Liver (tissue), 9 donors: ENCODE measurements around the gene BTG3. TPM values are rescaled to one million over a fixed set of nuclear protein-coding genes. Genes with fewer than 3 reads are reported as not detected.

ENCODE experiments used
- DNase-seq: peaks from one replicate; pipeline ENCODE4 v3.0.0-alpha.2; 2017; ENCODE audit warnings: low spot score
- H3K27ac ChIP-seq, 2 donors: one replicate each; pipeline ENCODE4 v1.7.0; 2013; ENCODE audit warnings: inconsistent platforms in 2 of 2, low read length in 2 of 2, control low read depth in 1 of 2, low read depth in 1 of 2, mild to moderate bottlenecking in 1 of 2
- H3K27me3 ChIP-seq, 4 donors: one replicate each; pipeline versions ENCODE4 v1.6.1 to v1.7.0; 2013; ENCODE audit warnings: low read length in 3 of 4, inconsistent platforms in 1 of 4, mild to moderate bottlenecking in 1 of 4, moderate library complexity in 1 of 4; ENCODE audit not compliant: control insufficient read depth in 4 of 4, insufficient read depth in 4 of 4
- H3K36me3 ChIP-seq, 4 donors: one replicate each; pipeline versions ENCODE4 v1.6.1 to v1.7.0; 2013; ENCODE audit warnings: low read length in 3 of 4, mild to moderate bottlenecking in 3 of 4, low read depth in 1 of 4, moderate library complexity in 1 of 4; ENCODE audit not compliant: control insufficient read depth in 4 of 4, insufficient read depth in 3 of 4
- H3K4me1 ChIP-seq, 4 donors: one replicate each; pipeline versions ENCODE4 v1.6.1 to v1.7.0; 2013; ENCODE audit warnings: low read length in 3 of 4, mild to moderate bottlenecking in 3 of 4, moderate library complexity in 1 of 4; ENCODE audit not compliant: control insufficient read depth in 4 of 4, insufficient read depth in 4 of 4
- H3K4me3 ChIP-seq, 3 donors: one replicate each; pipeline versions ENCODE4 v1.6.1 to v1.7.0; 2013; ENCODE audit warnings: low read length in 3 of 3, control low read depth in 1 of 3, low read depth in 1 of 3, mild to moderate bottlenecking in 1 of 3
- H3K9ac ChIP-seq, 2 donors: one replicate each; pipeline ENCODE4 v1.7.0; 2013; ENCODE audit warnings: low read length in 2 of 2, mild to moderate bottlenecking in 2 of 2, moderate library complexity in 2 of 2, control low read depth in 1 of 2, low read depth in 1 of 2
- H3K9me3 ChIP-seq, 4 donors: one replicate each; pipeline versions ENCODE4 v1.6.1 to v1.7.0; 2013; ENCODE audit warnings: low read length in 3 of 4; ENCODE audit not compliant: control insufficient read depth in 4 of 4
- ATF3 ChIP-seq: IDR thresholded peaks from 2 replicates; pipeline ENCODE4 v1.6.1; 2016; ENCODE audit warnings: antibody characterized with exemption
- CTCF ChIP-seq: fragments of 150-350 bp; IDR thresholded peaks from 2 replicates; pipeline ENCODE4 v1.5.1; 2017; ENCODE audit warnings: improper control_type of control experiment, low read depth, low read length; ENCODE audit not compliant: missing input control
- EGR1 ChIP-seq, 2 donors: IDR thresholded peaks; 2 replicates each; pipeline ENCODE4 v1.6.1; 2016 to 2018; ENCODE audit warnings: antibody characterized with exemption in 2 of 2, low read depth in 2 of 2
- FOXA1 ChIP-seq: IDR thresholded peaks from 2 replicates; pipeline ENCODE4 v1.6.1; 2016; ENCODE audit warnings: antibody characterized with exemption
- FOXA2 ChIP-seq: IDR thresholded peaks from 2 replicates; pipeline ENCODE4 v1.6.1; 2016; ENCODE audit warnings: antibody characterized with exemption
- GABPA ChIP-seq, 2 donors: IDR thresholded peaks in 1 of 2; conservative IDR thresholded peaks in 1 of 2; 2 replicates each; pipeline ENCODE4 v1.6.1; 2016; ENCODE audit warnings: antibody characterized with exemption in 2 of 2, mild to moderate bottlenecking in 1 of 2, moderate library complexity in 1 of 2
- HNF4A ChIP-seq, 2 donors: conservative IDR thresholded peaks; 2 replicates each; pipeline ENCODE4 v1.6.1; 2016; ENCODE audit warnings: antibody characterized with exemption in 2 of 2, mild to moderate bottlenecking in 2 of 2
- HNF4G ChIP-seq: IDR thresholded peaks from 2 replicates; pipeline ENCODE4 v1.6.1; 2016; ENCODE audit warnings: antibody characterized with exemption
- JUND ChIP-seq, 2 donors: IDR thresholded peaks; 2 replicates each; pipeline ENCODE4 v1.6.1; 2016; ENCODE audit warnings: antibody characterized with exemption in 2 of 2
- MAX ChIP-seq: IDR thresholded peaks from 2 replicates; pipeline ENCODE4 v1.6.1; 2016; ENCODE audit warnings: antibody characterized with exemption
- NR2F2 ChIP-seq: IDR thresholded peaks from 2 replicates; pipeline ENCODE4 v1.6.1; 2016; ENCODE audit warnings: antibody characterized with exemption
- RAD21 ChIP-seq, 2 donors: IDR thresholded peaks; 2 replicates each; pipeline ENCODE4 v1.6.1; 2016; ENCODE audit warnings: antibody characterized with exemption in 2 of 2, mild to moderate bottlenecking in 2 of 2
- REST ChIP-seq: IDR thresholded peaks from 2 replicates; pipeline ENCODE4 v1.6.1; 2016; ENCODE audit warnings: antibody characterized with exemption, mild to moderate bottlenecking
- RXRA ChIP-seq, 2 donors: IDR thresholded peaks; 2 replicates each; pipeline ENCODE4 v1.6.1; 2017 to 2018; ENCODE audit warnings: antibody characterized with exemption in 2 of 2, mild to moderate bottlenecking in 1 of 2
- SP1 ChIP-seq: IDR thresholded peaks from 2 replicates; pipeline ENCODE4 v1.6.1; 2018; ENCODE audit warnings: antibody characterized with exemption, mild to moderate bottlenecking
- TAF1 ChIP-seq: conservative IDR thresholded peaks from 2 replicates; pipeline ENCODE4 v1.6.1; 2016; ENCODE audit warnings: antibody characterized with exemption, mild to moderate bottlenecking
- YY1 ChIP-seq: IDR thresholded peaks from 2 replicates; pipeline ENCODE4 v1.6.1; 2016; ENCODE audit warnings: antibody characterized with exemption, mild to moderate bottlenecking
- ZBTB33 ChIP-seq: IDR thresholded peaks from 2 replicates; pipeline ENCODE4 v1.6.1; 2016; ENCODE audit warnings: antibody characterized with exemption
- WGBS: extraction: QIAGEN DNeasy Blood & Tissue Kit; methylation state at CpG from one replicate; pipeline ENCODE4 v1.1.7; 2013; 5-methylcytosine and 5-hydroxymethylcytosine counted together
- polyA plus RNA-seq, 2 donors: library from polyadenylated mRNA; stranded (reverse) in 1 of 2; unstranded in 1 of 2; fragments of 200-250 nt in 1 of 2; fragments of >200 nt in 1 of 2; fragmentation: Nextera tagmentation in 1 of 2; extraction: Ambion mirVana in 1 of 2; gene quantifications; one replicate each; pipeline versions ENCODE4 v1.2.1 to v1.2.3, GENCODE V29; 2013 to 2015
- total RNA-seq, 2 donors: library from RNA; depleted of rRNA; stranded (reverse); fragments of >200 nt; gene quantifications; one replicate each; pipeline ENCODE4 v1.2.3, GENCODE V29; 2014
- donor health status: healthy.
- donor health status: healthy.
- donor health status: healthy.
- donor health status: healthy.
- donor health status: healthy.

Gene BTG3
- total and polyA plus RNA-seq, 4 donors = 4.1 to 25.5 (median 5.5) TPM

- no peak for DNase-seq
- 80% methylated on average over 6 of the region's 6 CpGs for WGBS
- TF ChIP-seq GABPA (IDR thresholded peaks at IDR 0.05 in 1 of 2, conservative IDR thresholded peaks at IDR 0.05 in 1 of 2) (no peak), CTCF (no peak), MAX (no peak), REST (no peak), ZBTB33 (no peak), TAF1 (no peak), HNF4A (conservative IDR thresholded peaks at IDR 0.05) (no peak), HNF4G (no peak), RAD21 (IDR thresholded peaks at IDR 0.05) (no peak), ATF3 (no peak), RXRA (IDR thresholded peaks at IDR 0.05) (no peak), YY1 (no peak), FOXA1 (no peak), JUND (IDR thresholded peaks at IDR 0.05) (no peak), SP1 (no peak), FOXA2 (no peak), EGR1 (IDR thresholded peaks at IDR 0.05; ENCODE audit: low read depth in 2 of 2) (no peak), NR2F2 (no peak)
These were observed 46.2 kb upstream of the BTG3 start for GRCh38 chr21:17658931-17659330.

GRCh38 chr21:17651526-17651925, 38.8 kb upstream of the BTG3 start:
- H3K36me3 ChIP-seq = no peaks in the 10 kb centered on the region
- H3K27me3 ChIP-seq = no peaks in the 10 kb centered on the region
- peaks cover 0 to 6% (median 1%) of the 10 kb centered on the region in 4 donors for H3K4me1 ChIP-seq
- H3K9ac ChIP-seq = no peak overlapping the region
- H3K4me3 ChIP-seq = no peak overlapping the region
- 85% methylated on average over 3 of the region's 3 CpGs for WGBS
- H3K27ac ChIP-seq = no peak overlapping the region
- no peak for DNase-seq
- H3K9me3 ChIP-seq = peaks cover 0 to 3% (median 1%) of the 10 kb centered on the region in 4 donors
- TF ChIP-seq NR2F2 (no peak), FOXA2 (no peak), EGR1 (IDR thresholded peaks at IDR 0.05; ENCODE audit: low read depth in 2 of 2) (no peak), ATF3 (no peak), FOXA1 (no peak), MAX (no peak), RXRA (IDR thresholded peaks at IDR 0.05) (no peak), HNF4G (no peak), REST (no peak), GABPA (IDR thresholded peaks at IDR 0.05 in 1 of 2, conservative IDR thresholded peaks at IDR 0.05 in 1 of 2) (no peak)

More at GRCh38 chr21:17658931-17659330, 46.2 kb upstream of the BTG3 start:
- no peak overlapping the region for H3K9ac ChIP-seq
- H3K4me3 ChIP-seq = no peak overlapping the region
- peaks cover 0 to 2% (median 0%) of the 10 kb centered on the region in 4 donors for H3K9me3 ChIP-seq
- no peaks in the 10 kb centered on the region for H3K4me1 ChIP-seq
- H3K27me3 ChIP-seq = no peaks in the 10 kb centered on the region
- no peaks in the 10 kb centered on the region for H3K36me3 ChIP-seq
- H3K27ac ChIP-seq = no peak overlapping the region
